HG03066 (cell line): ENCODE results near the gene HPSE2.
"Not testable (repeated sequence)": the region's sequence is repeated elsewhere in the genome, so short reads cannot be mapped to it uniquely, and the experiment has no call there.

Experiments used
- ATAC-seq: cut with Tn5 transposase; IDR thresholded peaks from one replicate; pipeline ENCODE4 v1.9.1; 2021; ENCODE audit warnings: low read depth; ENCODE audit not compliant: unreplicated experiment

Gene HPSE2

GRCh38 chr10:98925651-98926050 is 310.0 kb downstream of the HPSE2 start:
- ATAC-seq, result no peak

GRCh38 chr10:98924526-98924925 is 311.1 kb downstream of the HPSE2 start:
- ATAC-seq, result no peak

GRCh38 chr10:98921316-98921715 is 314.3 kb downstream of the HPSE2 start:
- no peak for ATAC-seq

GRCh38 chr10:98920807-98921206 is 314.8 kb downstream of the HPSE2 start:
- ATAC-seq, result no peak

- ATAC-seq, result no peak
These were observed 315.3 kb downstream of the HPSE2 start for GRCh38 chr10:98920360-98920759.

- no peak for ATAC-seq
These were observed 315.8 kb downstream of the HPSE2 start for GRCh38 chr10:98919899-98920298.

GRCh38 chr10:98917828-98918227 is 317.8 kb downstream of the HPSE2 start:
- no peak for ATAC-seq

- no peak for ATAC-seq
These were observed 319.0 kb downstream of the HPSE2 start for GRCh38 chr10:98916526-98917125.

GRCh38 chr10:98915911-98916310 is 319.7 kb downstream of the HPSE2 start:
- no peak for ATAC-seq

- no peak for ATAC-seq
These were observed 325.1 kb downstream of the HPSE2 start for GRCh38 chr10:98910546-98910945.

GRCh38 chr10:98910048-98910447 is 325.6 kb downstream of the HPSE2 start:
- ATAC-seq, result no peak

GRCh38 chr10:98908868-98909267 is 326.8 kb downstream of the HPSE2 start:
- no peak for ATAC-seq

GRCh38 chr10:98908247-98908646 is 327.4 kb downstream of the HPSE2 start:
- not testable (repeated sequence) for ATAC-seq

GRCh38 chr10:98901441-98902110 is 334.1 kb downstream of the HPSE2 start:
- ATAC-seq, result no peak

GRCh38 chr10:98899018-98899417 is 336.6 kb downstream of the HPSE2 start:
- no peak for ATAC-seq

- ATAC-seq, result no peak
These were observed 343.1 kb downstream of the HPSE2 start for GRCh38 chr10:98892523-98892922.

- no peak for ATAC-seq
These were observed 349.0 kb downstream of the HPSE2 start for GRCh38 chr10:98886686-98887085.

- ATAC-seq, result no peak
These were observed 350.3 kb downstream of the HPSE2 start for GRCh38 chr10:98885378-98885777.

GRCh38 chr10:98881789-98882188 is 353.9 kb downstream of the HPSE2 start:
- no peak for ATAC-seq

- ATAC-seq, result no peak
These were observed 354.7 kb downstream of the HPSE2 start for GRCh38 chr10:98880971-98881370.

- ATAC-seq, result no peak
These were observed 356.7 kb downstream of the HPSE2 start for GRCh38 chr10:98878921-98879320.

GRCh38 chr10:98878418-98878817 is 357.2 kb downstream of the HPSE2 start:
- no peak for ATAC-seq
